OCI-LY7 (cell line): ENCODE data around the gene CACNB1. TPM values are rescaled to one million over a fixed set of nuclear protein-coding genes. Genes with fewer than 3 reads are reported as not detected.

Experiments
- BruUV-seq: library from RNA; stranded (reverse); fragments of 400-500 nt; replicated peaks from 2 replicates; lab custom pipeline; 2021; lab: Mats Ljungman, UMichigan
- CTCF ChIA-PET: fragments of 300-600 bp; sonication (Branson Sonifier 250); formaldehyde crosslinking; loops from one replicate; lab custom pipeline; 2022; ENCODE audit warnings: antibody characterized with exemption; ENCODE audit not compliant: unreplicated experiment; lab: Charles Lee
- POLR2A ChIA-PET: fragments of 300-600 bp; sonication (Branson Sonifier 250); formaldehyde crosslinking; loops from one replicate; lab custom pipeline; 2022; ENCODE audit warnings: antibody characterized with exemption; lab: Charles Lee
- DNase-seq: peaks from one replicate; pipeline ENCODE4 v3.0.0-alpha.2; 2015; ENCODE audit warnings: low spot score
- H2AFZ ChIP-seq: fragments of 200-600 bp; sonication (generic), shearing (Covaris generic); 2 replicates; pipeline ENCODE4 v1.6.1; 2014; ENCODE audit warnings: mild to moderate bottlenecking, antibody characterized with exemption, low read length, moderate library complexity
- H3K27ac ChIP-seq: fragments of 200-600 bp; sonication (generic); 2 replicates; pipeline ENCODE4 v1.5.1; 2014; ENCODE audit warnings: mixed run types, low read depth, mild to moderate bottlenecking, moderate library complexity, low read length, inconsistent platforms; ENCODE audit not compliant: poor library complexity, severe bottlenecking
- H3K36me3 ChIP-seq: fragments of 200-600 bp; sonication (generic); 2 replicates; pipeline ENCODE4 v1.6.1; 2014; ENCODE audit warnings: mild to moderate bottlenecking, antibody characterized with exemption, low read length, moderate library complexity, mixed read lengths; ENCODE audit not compliant: insufficient read depth
- H3K4me1 ChIP-seq: fragments of 200-600 bp; sonication (generic); 2 replicates; pipeline ENCODE4 v1.5.1; 2014; ENCODE audit warnings: mild to moderate bottlenecking, low read length; ENCODE audit not compliant: insufficient read depth, poor library complexity, severe bottlenecking
- H3K4me2 ChIP-seq: fragments of 200-600 bp; sonication (generic); 2 replicates; pipeline ENCODE4 v1.6.1; 2014; ENCODE audit warnings: mild to moderate bottlenecking, low read length
- H3K4me3 ChIP-seq: fragments of 200-600 bp; sonication (generic); 2 replicates; pipeline ENCODE4 v1.5.1; 2014; ENCODE audit warnings: mild to moderate bottlenecking, low read depth, low read length; ENCODE audit not compliant: poor library complexity, severe bottlenecking
- H3K79me2 ChIP-seq: fragments of 200-600 bp; sonication (generic); 2 replicates; pipeline ENCODE4 v1.6.1; 2016; ENCODE audit warnings: low read depth, mild to moderate bottlenecking, low read length, moderate library complexity, mixed read lengths; ENCODE audit not compliant: insufficient read depth
- H3K9me2 ChIP-seq: fragments of 200-600 bp; sonication (generic); 2 replicates; pipeline ENCODE4 v1.6.1; 2016; ENCODE audit warnings: mild to moderate bottlenecking, low read length, mixed read lengths; ENCODE audit not compliant: insufficient read depth
- H3K9me3 ChIP-seq: fragments of 200-600 bp; sonication (generic); 2 replicates; pipeline ENCODE4 v1.6.1; 2014; ENCODE audit warnings: mild to moderate bottlenecking, mixed run types, low read length, mixed read lengths
- H4K20me1 ChIP-seq: fragments of 200-600 bp; sonication (generic); 2 replicates; pipeline ENCODE4 v1.6.1; 2014; ENCODE audit warnings: mild to moderate bottlenecking, antibody characterized with exemption, low read length, moderate library complexity, mixed read lengths; ENCODE audit not compliant: insufficient read depth
- CTCF ChIP-seq: fragments of 200-600 bp; sonication (generic); conservative IDR thresholded peaks from 2 replicates; pipeline ENCODE4 v1.5.1; 2014; ENCODE audit warnings: mild to moderate bottlenecking, antibody characterized with exemption, low read length, moderate library complexity, mixed read lengths
- EZH2phosphoT487 ChIP-seq: fragments of 200-600 bp; sonication (generic); IDR thresholded peaks from 2 replicates; pipeline ENCODE4 v1.6.1; 2018; ENCODE audit warnings: low read depth, borderline replicate concordance, mild to moderate bottlenecking, mixed run types, antibody characterized with exemption, low read length, moderate library complexity, mixed read lengths
- intact Hi-C: fragments of 100-400 bp; cut with micrococcal nuclease; formaldehyde crosslinking; loops from one replicate; pipeline ENCODE4 v1.10.0; 2022; ENCODE audit not compliant: unreplicated experiment
- total RNA-seq, 2 experiments: library from RNA; depleted of rRNA in 1 of 2; stranded (reverse); fragments of >200 nt in 1 of 2; shearing (Covaris generic) in 1 of 2; gene quantifications; 2 replicates each; pipeline ENCODE4 v1.2.3, GENCODE V29; 2014 to 2022

The CACNB1 gene
- total RNA-seq, 2 experiments from 2014 or later = 23.7 to 30.9 TPM

GRCh38 chr17:39243155-39243554 lies 45.7 kb upstream of the CACNB1 start:
- ChIA-PET POLR2A (interaction anchor here (0.7 to 2.0 kb wide), 3 partner anchors 36 to 140 kb away, joined by 3 to 18 read pairs (median 3); no protein-coding TSS in a partner anchor), CTCF (interaction anchor here (0.6 to 4.3 kb wide), 4 partner anchors 9 to 351 kb away, joined by 3 to 33 read pairs (median 5); no protein-coding TSS in a partner anchor)
- BruUV-seq = no TSS peak
- no peaks in the 10 kb centered on the region for H3K79me2 ChIP-seq
- H3K4me1 ChIP-seq = peaks cover 66% of the 10 kb centered on the region
- TF ChIP-seq CTCF (no peak), EZH2phosphoT487 (no peak)
- H3K36me3 ChIP-seq = no peaks in the 10 kb centered on the region
- no peaks in the 10 kb centered on the region for H3K9me2 ChIP-seq
- H3K4me2 ChIP-seq = peak overlapping the region; percentile 28
- H3K9me3 ChIP-seq = no peaks in the 10 kb centered on the region
- DNase-seq = no peak
- no peaks in the 10 kb centered on the region for H4K20me1 ChIP-seq
- peak overlapping the region; percentile 59 for H3K27ac ChIP-seq
- intact Hi-C loops = no loop called here
- no peak overlapping the region for H3K4me3 ChIP-seq
- no peak overlapping the region for H2AFZ ChIP-seq

GRCh38 chr17:39240631-39241030 lies 43.2 kb upstream of the CACNB1 start:
- no peak for TF ChIP-seq EZH2phosphoT487
- TF ChIP-seq CTCF = no peak
- intact Hi-C loops = no loop called here
- POLR2A ChIA-PET = interaction anchor here (1.3 kb wide), 1 partner anchor 31 kb away, joined by 3 read pairs; no protein-coding TSS in a partner anchor

More at GRCh38 chr17:39240631-39241030, 43.2 kb upstream of the CACNB1 start:
- Histone ChIP-seq H2AFZ (no peak overlapping the region), H3K4me1 (peaks cover 85% of the 10 kb centered on the region), H3K36me3 (no peaks in the 10 kb centered on the region), H3K79me2 (no peaks in the 10 kb centered on the region), H3K4me2 (peak overlapping the region; percentile 49), H4K20me1 (no peaks in the 10 kb centered on the region), H3K9me2 (no peaks in the 10 kb centered on the region), H3K27ac (peak overlapping the region; percentile 69), H3K4me3 (peak overlapping the region; percentile 59), H3K9me3 (no peaks in the 10 kb centered on the region)
- DNase-seq = no peak
- BruUV-seq = no TSS peak
- CTCF ChIA-PET = interaction anchor here (4.3 kb wide), 1 partner anchor 33 kb away, joined by 33 read pairs; no protein-coding TSS in a partner anchor
